ENCODE results near the gene PLCXD1. TPM values are rescaled to one million over a fixed set of nuclear protein-coding genes. Genes with fewer than 3 reads are reported as not detected.

Gene PLCXD1
- total and polyA plus RNA-seq, 9 of the 15 experiments (the other 6 are each of a cell fraction or from before 2014, with no cell fraction given): 6.0 to 60.2 (median 39.5) TPM

DNA sequence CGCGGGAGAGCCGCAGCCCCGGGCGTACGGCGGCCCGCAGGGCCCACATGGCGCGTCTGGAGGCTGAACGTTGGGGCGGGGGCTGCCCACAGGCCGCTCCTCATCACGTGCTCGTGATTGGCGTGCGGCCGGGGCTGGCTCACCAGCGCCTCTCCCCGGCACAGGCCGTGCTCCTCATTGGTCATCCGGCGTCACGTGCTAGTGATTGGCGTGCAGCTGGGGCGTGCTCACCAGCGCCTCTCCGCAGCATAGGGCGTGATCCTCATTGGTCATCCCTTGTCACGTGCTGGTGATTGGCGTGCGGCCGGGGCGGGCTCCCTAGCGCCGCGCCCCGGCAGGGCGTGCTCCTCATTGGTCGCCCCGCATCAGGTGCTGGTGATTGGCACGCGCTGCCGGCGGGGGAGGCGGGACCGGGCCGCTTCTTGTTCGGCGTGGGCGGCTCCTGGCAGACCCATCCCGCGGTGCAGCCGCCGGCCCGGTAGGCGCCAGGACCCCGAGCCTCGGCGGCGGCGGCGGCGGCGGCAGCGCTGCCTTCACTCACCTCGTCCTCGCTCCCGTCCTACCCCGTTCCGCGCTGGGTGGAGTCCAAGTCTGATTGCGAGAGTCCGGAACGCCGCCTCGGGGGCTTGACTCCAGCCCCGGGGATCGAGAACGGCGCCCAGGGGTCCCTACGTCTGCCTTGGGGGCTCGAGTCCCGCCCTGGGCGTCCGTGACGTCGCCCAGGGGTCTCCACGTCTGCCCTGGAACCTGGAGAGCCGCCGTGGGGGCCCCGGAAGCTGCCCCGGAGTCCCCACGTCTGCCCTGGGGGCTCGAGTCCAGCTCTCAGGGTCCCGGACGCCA, 37.8 kb downstream of the PLCXD1 start, which contains the start of gene GTPBP6 (continued):
- TF ChIP-seq, protein P1, sequence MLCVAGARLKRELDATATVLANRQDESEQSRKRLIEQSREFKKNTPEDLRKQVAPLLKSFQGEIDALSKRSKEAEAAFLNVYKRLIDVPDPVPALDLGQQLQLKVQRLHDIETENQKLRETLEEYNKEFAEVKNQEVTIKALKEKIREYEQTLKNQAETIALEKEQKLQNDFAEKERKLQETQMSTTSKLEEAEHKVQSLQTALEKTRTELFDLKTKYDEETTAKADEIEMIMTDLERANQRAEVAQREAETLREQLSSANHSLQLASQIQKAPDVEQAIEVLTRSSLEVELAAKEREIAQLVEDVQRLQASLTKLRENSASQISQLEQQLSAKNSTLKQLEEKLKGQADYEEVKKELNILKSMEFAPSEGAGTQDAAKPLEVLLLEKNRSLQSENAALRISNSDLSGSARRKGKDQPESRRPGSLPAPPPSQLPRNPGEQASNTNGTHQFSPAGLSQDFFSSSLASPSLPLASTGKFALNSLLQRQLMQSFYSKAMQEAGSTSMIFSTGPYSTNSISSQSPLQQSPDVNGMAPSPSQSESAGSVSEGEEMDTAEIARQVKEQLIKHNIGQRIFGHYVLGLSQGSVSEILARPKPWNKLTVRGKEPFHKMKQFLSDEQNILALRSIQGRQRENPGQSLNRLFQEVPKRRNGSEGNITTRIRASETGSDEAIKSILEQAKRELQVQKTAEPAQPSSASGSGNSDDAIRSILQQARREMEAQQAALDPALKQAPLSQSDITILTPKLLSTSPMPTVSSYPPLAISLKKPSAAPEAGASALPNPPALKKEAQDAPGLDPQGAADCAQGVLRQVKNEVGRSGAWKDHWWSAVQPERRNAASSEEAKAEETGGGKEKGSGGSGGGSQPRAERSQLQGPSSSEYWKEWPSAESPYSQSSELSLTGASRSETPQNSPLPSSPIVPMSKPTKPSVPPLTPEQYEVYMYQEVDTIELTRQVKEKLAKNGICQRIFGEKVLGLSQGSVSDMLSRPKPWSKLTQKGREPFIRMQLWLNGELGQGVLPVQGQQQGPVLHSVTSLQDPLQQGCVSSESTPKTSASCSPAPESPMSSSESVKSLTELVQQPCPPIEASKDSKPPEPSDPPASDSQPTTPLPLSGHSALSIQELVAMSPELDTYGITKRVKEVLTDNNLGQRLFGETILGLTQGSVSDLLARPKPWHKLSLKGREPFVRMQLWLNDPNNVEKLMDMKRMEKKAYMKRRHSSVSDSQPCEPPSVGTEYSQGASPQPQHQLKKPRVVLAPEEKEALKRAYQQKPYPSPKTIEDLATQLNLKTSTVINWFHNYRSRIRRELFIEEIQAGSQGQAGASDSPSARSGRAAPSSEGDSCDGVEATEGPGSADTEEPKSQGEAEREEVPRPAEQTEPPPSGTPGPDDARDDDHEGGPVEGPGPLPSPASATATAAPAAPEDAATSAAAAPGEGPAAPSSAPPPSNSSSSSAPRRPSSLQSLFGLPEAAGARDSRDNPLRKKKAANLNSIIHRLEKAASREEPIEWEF (CRISPR knock-in tag; IDR thresholded peaks at IDR 0.05): no peak
- TF ChIP-seq SP2 (IDR thresholded peaks at IDR 0.05; ENCODE audit: extremely low read depth, low read depth, low read length, poor library complexity, severe bottlenecking) (peak; percentile 52), CBFB (CRISPR knock-in tag; IDR thresholded peaks at IDR 0.05) (no peak), SNRNP70 (optimal IDR thresholded peaks at IDR 0.05; ENCODE audit: low read depth, low read length) (no peak), SMARCC2 (IDR thresholded peaks at IDR 0.05; ENCODE audit: low read depth) (no peak), ELF4 (CRISPR knock-in tag; IDR thresholded peaks at IDR 0.05) (no peak), RBM17 (IDR thresholded peaks at IDR 0.05; ENCODE audit: borderline replicate concordance, low read depth, low read length) (no peak), JUN (IDR thresholded peaks at IDR 0.05; ENCODE audit: borderline replicate concordance, low read depth, low read length) (peak; percentile 64; the same call in 1 of the 2 replicates), JUN (CRISPR knock-in tag; IDR thresholded peaks at IDR 0.05; ENCODE audit: borderline replicate concordance) (no peak)
- TF ChIP-seq, protein P2, sequence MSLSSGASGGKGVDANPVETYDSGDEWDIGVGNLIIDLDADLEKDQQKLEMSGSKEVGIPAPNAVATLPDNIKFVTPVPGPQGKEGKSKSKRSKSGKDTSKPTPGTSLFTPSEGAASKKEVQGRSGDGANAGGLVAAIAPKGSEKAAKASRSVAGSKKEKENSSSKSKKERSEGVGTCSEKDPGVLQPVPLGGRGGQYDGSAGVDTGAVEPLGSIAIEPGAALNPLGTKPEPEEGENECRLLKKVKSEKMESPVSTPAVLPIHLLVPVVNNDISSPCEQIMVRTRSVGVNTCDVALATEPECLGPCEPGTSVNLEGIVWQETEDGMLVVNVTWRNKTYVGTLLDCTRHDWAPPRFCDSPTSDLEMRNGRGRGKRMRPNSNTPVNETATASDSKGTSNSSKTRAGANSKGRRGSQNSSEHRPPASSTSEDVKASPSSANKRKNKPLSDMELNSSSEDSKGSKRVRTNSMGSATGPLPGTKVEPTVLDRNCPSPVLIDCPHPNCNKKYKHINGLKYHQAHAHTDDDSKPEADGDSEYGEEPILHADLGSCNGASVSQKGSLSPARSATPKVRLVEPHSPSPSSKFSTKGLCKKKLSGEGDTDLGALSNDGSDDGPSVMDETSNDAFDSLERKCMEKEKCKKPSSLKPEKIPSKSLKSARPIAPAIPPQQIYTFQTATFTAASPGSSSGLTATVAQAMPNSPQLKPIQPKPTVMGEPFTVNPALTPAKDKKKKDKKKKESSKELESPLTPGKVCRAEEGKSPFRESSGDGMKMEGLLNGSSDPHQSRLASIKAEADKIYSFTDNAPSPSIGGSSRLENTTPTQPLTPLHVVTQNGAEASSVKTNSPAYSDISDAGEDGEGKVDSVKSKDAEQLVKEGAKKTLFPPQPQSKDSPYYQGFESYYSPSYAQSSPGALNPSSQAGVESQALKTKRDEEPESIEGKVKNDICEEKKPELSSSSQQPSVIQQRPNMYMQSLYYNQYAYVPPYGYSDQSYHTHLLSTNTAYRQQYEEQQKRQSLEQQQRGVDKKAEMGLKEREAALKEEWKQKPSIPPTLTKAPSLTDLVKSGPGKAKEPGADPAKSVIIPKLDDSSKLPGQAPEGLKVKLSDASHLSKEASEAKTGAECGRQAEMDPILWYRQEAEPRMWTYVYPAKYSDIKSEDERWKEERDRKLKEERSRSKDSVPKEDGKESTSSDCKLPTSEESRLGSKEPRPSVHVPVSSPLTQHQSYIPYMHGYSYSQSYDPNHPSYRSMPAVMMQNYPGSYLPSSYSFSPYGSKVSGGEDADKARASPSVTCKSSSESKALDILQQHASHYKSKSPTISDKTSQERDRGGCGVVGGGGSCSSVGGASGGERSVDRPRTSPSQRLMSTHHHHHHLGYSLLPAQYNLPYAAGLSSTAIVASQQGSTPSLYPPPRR (CRISPR knock-in tag; IDR thresholded peaks at IDR 0.05; ENCODE audit: borderline replicate concordance): no peak
- TF ChIP-seq, protein P3, sequence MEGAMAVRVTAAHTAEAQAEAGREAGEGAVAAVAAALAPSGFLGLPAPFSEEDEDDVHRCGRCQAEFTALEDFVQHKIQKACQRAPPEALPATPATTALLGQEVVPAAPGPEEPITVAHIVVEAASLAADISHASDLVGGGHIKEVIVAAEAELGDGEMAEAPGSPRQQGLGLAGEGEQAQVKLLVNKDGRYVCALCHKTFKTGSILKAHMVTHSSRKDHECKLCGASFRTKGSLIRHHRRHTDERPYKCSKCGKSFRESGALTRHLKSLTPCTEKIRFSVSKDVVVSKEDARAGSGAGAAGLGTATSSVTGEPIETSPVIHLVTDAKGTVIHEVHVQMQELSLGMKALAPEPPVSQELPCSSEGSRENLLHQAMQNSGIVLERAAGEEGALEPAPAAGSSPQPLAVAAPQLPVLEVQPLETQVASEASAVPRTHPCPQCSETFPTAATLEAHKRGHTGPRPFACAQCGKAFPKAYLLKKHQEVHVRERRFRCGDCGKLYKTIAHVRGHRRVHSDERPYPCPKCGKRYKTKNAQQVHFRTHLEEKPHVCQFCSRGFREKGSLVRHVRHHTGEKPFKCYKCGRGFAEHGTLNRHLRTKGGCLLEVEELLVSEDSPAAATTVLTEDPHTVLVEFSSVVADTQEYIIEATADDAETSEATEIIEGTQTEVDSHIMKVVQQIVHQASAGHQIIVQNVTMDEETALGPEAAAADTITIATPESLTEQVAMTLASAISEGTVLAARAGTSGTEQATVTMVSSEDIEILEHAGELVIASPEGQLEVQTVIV (CRISPR knock-in tag; IDR thresholded peaks at IDR 0.05; ENCODE audit: borderline replicate concordance): no peak
- TF ChIP-seq, protein P4, sequence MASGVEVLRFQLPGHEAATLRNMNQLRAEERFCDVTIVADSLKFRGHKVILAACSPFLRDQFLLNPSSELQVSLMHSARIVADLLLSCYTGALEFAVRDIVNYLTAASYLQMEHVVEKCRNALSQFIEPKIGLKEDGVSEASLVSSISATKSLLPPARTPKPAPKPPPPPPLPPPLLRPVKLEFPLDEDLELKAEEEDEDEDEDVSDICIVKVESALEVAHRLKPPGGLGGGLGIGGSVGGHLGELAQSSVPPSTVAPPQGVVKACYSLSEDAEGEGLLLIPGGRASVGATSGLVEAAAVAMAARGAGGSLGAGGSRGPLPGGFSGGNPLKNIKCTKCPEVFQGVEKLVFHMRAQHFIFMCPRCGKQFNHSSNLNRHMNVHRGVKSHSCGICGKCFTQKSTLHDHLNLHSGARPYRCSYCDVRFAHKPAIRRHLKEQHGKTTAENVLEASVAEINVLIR (CRISPR knock-in tag; IDR thresholded peaks at IDR 0.05): no peak
